ENCODE data around the gene ZMIZ1.
A peak's percentile ranks its signal among the peaks of the same experiment; 100 is the strongest.

ZMIZ1 gene

DNA sequence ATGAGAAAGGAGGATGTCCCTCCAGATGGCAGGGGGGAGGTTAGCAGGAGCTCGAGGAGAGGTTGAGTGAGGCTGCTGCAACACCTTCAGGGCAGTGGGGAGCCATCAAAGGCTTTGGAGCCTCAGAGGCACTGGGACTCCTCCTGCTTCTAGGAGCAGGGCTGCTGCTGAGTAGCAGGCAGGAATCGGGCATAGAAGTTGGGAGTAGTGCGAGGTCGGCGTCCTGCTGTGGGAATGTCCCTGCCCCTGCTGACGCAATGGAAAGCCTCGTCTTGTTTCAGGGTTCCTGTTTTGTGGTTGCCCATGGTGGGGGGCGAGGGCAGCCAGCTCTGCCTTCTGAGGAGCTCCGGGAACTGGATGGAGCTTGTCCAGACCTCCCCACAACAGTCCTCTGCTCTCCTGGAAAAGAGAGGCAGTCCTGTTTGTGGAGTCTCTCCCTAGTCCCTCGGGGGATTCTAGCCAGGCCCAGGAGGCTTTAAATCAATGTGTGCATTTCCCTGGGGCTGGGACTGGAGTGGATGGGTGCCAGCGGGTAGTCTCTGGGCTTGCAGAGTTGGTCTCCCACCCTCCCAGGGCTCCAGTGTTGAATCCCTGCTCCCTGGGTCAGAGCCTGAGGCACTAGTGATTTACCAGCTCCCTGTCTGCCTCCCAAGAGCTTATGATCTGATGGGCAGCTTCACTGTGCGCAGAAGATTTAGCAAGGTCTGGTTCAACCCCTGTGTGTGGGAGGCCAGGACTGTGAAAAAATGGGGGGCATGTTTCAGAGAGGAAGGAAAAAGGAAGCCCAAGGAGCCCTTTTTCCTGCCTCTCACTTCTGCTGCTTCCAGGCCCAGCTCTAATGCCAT is 179.8 kb downstream of the ZMIZ1 start:
- DNase-seq (ENCODE audit: low spot score): no peak

DNA sequence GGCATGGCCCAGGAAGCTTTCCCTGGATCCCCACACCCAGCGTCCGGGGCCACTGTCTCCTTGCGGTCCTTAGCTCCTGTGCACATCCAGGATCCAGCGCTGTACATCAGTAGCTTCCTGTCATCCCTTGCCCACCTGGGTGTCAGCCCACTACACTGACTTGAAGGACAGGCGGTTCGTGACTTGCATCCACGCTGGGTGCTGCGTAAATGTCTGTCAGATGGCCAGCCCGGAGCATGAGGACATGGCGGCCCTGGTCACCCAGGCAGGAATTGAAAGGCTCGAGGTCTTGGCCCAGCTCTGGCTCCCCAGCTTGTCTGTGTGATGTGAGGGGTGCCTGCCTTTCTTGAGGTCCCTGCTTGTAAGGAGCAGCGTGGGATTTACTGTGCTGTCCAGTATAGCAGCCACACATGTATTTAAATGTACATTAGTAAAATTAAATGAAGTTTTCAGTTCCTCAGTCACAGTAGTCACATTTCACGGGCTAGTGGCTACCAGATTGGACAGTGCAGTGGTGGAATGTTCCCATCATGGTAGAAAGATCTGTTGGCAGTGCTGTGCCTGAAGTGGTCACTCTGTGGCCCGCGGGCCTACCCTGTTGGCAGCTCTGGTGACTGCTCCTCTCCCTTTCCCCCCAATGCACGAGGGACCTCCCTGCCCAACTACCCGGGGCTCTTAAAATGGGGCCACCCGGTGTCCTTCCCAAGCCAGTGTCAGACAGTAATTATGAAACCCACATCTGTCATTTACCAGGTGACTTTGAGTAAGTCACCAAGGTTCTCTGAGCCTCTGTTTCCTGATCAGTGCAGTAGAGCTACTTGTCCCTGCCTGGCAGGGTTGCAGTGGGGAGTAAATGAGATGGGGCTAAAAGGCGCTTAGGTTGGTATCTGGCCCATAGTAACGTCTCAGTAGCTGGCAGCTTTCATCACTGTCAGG is 180.7 kb downstream of the ZMIZ1 start:
- no peak for DNase-seq (ENCODE audit: low spot score)

DNA sequence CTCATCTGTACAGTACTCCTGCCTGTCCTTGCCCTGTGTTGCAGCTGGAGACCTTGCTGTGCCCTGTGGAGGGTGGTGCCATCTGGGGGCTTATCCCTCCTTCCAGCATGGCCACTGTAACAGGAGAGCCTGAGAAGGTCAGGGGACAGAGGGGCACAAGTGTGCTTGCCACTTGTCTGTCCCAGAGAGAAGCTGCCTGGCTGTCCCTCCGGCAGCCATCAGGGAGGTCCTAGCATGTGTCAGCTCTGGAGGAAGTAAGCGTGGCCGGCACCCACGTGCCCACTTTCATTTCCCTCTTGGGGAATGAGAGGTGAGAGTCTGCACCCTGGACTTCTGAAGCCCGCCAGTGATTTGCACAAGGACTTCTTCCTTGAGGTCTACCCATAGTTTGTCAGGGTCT is 181.5 kb downstream of the ZMIZ1 start:
- no peak for DNase-seq (ENCODE audit: low spot score)

- no peak for DNase-seq (ENCODE audit: low spot score)
Measured at GRCh38 chr10:79252450-79252849, 183.7 kb downstream of the ZMIZ1 start.

- no peak for DNase-seq (ENCODE audit: low spot score)
Measured at GRCh38 chr10:79252971-79253370, 184.2 kb downstream of the ZMIZ1 start.

GRCh38 chr10:79253704-79254103 is 184.9 kb downstream of the ZMIZ1 start:
- DNase-seq (ENCODE audit: low spot score): no peak

- no peak for DNase-seq (ENCODE audit: low spot score)
Measured at GRCh38 chr10:79254333-79255006, 185.7 kb downstream of the ZMIZ1 start.

DNA sequence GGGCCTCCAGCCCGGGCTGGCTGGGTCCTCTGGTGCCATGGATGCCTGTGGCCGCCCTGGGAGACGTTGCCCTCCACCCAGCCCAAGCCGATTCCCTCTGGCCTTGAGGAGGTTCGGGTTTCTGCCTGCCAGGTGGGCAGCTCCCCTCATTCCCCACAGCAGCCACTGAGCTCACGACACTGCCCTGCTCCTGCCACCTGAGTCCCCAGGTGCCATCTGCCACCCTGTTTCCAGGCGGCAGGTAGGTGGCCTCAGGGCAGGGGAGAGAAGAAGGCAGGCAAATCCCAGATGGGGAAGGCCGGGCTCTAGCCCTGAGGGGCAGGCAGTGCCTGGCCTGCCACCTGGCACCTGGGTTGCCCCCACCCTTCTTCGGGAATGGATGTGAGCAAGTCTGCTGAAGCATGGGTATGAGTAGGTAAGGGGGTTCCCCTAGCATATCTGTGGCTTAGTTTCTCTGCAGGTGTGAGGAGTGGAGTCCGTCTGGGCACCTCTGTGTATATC is 186.3 kb downstream of the ZMIZ1 start:
- no peak for DNase-seq (ENCODE audit: low spot score)

GRCh38 chr10:79256264-79256806 is 187.6 kb downstream of the ZMIZ1 start:
- DNase-seq (ENCODE audit: low spot score): no peak

GRCh38 chr10:79258894-79259293 is 190.1 kb downstream of the ZMIZ1 start:
- DNase-seq (ENCODE audit: low spot score): no peak

- DNase-seq (ENCODE audit: low spot score): no peak
Measured at GRCh38 chr10:79259834-79260233, 191.1 kb downstream of the ZMIZ1 start.

GRCh38 chr10:79260811-79261740 is 192.3 kb downstream of the ZMIZ1 start:
- peak; percentile 30 for DNase-seq (ENCODE audit: low spot score)

- no peak for DNase-seq (ENCODE audit: low spot score)
Measured at GRCh38 chr10:79262131-79262530, 193.4 kb downstream of the ZMIZ1 start.

- DNase-seq (ENCODE audit: low spot score): no peak
Measured at GRCh38 chr10:79262959-79263746, 194.4 kb downstream of the ZMIZ1 start.

DNA sequence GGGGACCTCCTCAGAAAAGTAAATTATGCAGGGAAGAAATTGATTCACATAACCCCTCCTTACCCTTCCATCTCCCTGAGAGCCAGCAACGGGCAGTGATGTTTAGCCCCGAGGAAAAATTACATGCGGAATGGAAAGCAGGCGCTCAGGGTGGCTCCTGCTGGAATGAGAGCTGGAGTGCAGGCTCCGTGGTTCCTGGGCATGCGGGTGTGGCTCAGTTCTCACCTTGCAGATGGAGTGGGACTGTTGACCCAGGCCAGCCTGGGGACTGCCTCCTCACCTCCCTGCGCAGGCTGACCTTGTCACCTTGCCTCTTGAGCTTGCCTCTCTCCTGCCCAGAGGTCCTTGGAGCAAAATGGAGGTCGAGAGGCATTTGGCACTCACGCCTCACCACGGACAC is 195.2 kb downstream of the ZMIZ1 start:
- DNase-seq (ENCODE audit: low spot score): no peak

DNA sequence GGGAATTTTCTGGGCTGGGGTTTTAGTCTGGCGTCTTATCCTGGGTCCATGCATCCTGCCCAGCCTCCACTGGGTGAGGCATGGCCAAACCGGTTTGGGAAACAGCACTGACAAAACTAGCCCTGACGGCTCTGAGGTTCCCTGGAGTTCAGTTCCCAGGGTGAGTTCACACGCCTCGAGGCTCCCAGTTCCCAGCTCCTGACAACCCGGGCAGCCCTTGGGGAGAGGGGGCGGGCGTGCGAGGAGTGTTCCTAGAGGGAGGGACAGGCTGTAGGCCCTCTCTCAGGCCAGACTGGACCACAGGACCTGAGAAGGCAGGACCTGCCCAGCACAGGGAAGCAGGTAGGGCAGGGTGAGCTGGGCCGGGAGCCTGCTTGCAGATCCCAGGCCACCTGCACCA is 196.2 kb downstream of the ZMIZ1 start:
- DNase-seq (ENCODE audit: low spot score): no peak

DNA sequence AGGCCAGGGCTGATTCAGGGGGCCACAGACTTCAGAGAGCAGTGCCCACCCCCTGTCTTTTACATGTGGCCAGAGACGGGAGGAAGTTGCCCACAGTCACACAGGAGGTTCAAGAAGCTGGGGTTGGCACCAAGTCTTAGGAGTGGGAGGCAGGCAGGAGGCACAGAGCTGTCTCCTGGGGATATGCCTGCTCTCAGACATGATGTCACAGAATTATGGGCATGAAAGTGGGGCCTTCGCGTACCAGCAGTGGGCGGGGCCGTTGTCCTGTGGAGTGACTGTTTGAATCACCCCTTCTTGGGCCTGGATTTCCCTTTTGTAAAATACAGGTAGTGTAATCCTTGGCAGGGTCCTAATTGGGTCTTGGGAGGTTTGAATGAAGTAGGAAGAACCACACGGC is 197.3 kb downstream of the ZMIZ1 start:
- peak; percentile 40 for DNase-seq (ENCODE audit: low spot score)

GRCh38 chr10:79266543-79267312 is 198.0 kb downstream of the ZMIZ1 start:
- peak; percentile 94 for DNase-seq (ENCODE audit: low spot score)

- DNase-seq (ENCODE audit: low spot score): no peak
Measured at GRCh38 chr10:79267499-79267898, 198.7 kb downstream of the ZMIZ1 start.
